ENCODE data around the gene CRELD2. TPM values are rescaled to one million over a fixed set of nuclear protein-coding genes. Genes with fewer than 3 reads are reported as not detected.

The CRELD2 gene
- polyA plus RNA-seq, 2 of the 4 experiments (the other 2 are of a cell fraction), result 15.1 to 18.7 TPM

GRCh38 chr22:49946612-49947295 lies 28.3 kb downstream of the CRELD2 start:
- H3K4me3 ChIP-seq, result no peak overlapping the region
- FAIRE-seq, result no peak
- CTCF ChIA-PET, result interaction anchor here (1.1 to 1.4 kb wide), 3 partner anchors 10 to 84 kb away, joined by 3 to 4 read pairs (median 4); no protein-coding TSS in a partner anchor
- ATAC-seq, result no peak
- DNase-seq (ENCODE audit: low read depth in 1 of 2, low spot score in 1 of 2), result no peak
- WGBS (ENCODE audit: missing lambda C conversion rate), result 96% methylated on average over 5 of the region's 17 CpGs
- H3K9me3 ChIP-seq, result no peaks in the 10 kb centered on the region
- peaks cover 47% of the 10 kb centered on the region for H3K4me1 ChIP-seq
- H3K27ac ChIP-seq, result peak overlapping the region; percentile 91 to 93; a peak in 3 of 6 replicates
- no peak for TF ChIP-seq REST (IDR thresholded peaks at IDR 0.05)
- no peak for TF ChIP-seq FOSB (CRISPR knock-in tag; IDR thresholded peaks at IDR 0.05)
- no peak for TF ChIP-seq CHD2 (IDR thresholded peaks at IDR 0.05; ENCODE audit: low read length, partially characterized antibody)
- TF ChIP-seq POLR2A (IDR thresholded peaks at IDR 0.05; ENCODE audit: low read length), result no peak
- no peak for TF ChIP-seq ATOH8 (CRISPR knock-in tag; IDR thresholded peaks at IDR 0.05; ENCODE audit: low read depth)
- no peak for TF ChIP-seq HOXB5 (CRISPR knock-in tag; IDR thresholded peaks at IDR 0.05)
- no peak for TF ChIP-seq CEBPB (IDR thresholded peaks at IDR 0.05)
- no peak for TF ChIP-seq CHD4 (IDR thresholded peaks at IDR 0.05; ENCODE audit: borderline replicate concordance)
- TF ChIP-seq ESRRA (IDR thresholded peaks at IDR 0.05; ENCODE audit: borderline replicate concordance, low read length), result no peak
- TF ChIP-seq HES2 (IDR thresholded peaks at IDR 0.05), result no peak
- TF ChIP-seq JUN (IDR thresholded peaks at IDR 0.05), result no peak
- TF ChIP-seq HMGXB4 (CRISPR knock-in tag; IDR thresholded peaks at IDR 0.05; ENCODE audit: borderline replicate concordance), result no peak
- TF ChIP-seq FOXS1 (CRISPR knock-in tag; IDR thresholded peaks at IDR 0.05), result no peak
- no peak for TF ChIP-seq RNF2 (IDR thresholded peaks at IDR 0.05; ENCODE audit: borderline replicate concordance, low read depth)
- TF ChIP-seq RCOR1 (IDR thresholded peaks at IDR 0.05; ENCODE audit: low read depth, low read length), result no peak
- POLR2A ChIA-PET, result no interaction called here
- no peak overlapping the region for H3K4me2 ChIP-seq

- TF ChIP-seq MYC (IDR thresholded peaks at IDR 0.05; ENCODE audit: borderline replicate concordance, low read length) (no peak), POLR2A (IDR thresholded peaks at IDR 0.05; ENCODE audit: low read length) (no peak), CBX8 (IDR thresholded peaks at IDR 0.05) (no peak)
- Histone ChIP-seq H3K4me1 (peaks cover 53% of the 10 kb centered on the region), H3K9me3 (no peaks in the 10 kb centered on the region), H3K4me3 (no peak overlapping the region), H3K27ac (peak overlapping the region; percentile 91 to 93; a peak in 4 of 6 replicates), H3K4me2 (no peak overlapping the region)
- 100% methylated on average over 1 of the region's 6 CpGs for WGBS (ENCODE audit: missing lambda C conversion rate)
- no peak for ATAC-seq
- FAIRE-seq, result no peak
- POLR2A ChIA-PET, result no interaction called here
- CTCF ChIA-PET, result interaction anchor here (1.1 to 1.4 kb wide), 2 partner anchors 9 to 11 kb away, joined by 3 to 4 read pairs; no protein-coding TSS in a partner anchor
- DNase-seq (ENCODE audit: low read depth in 1 of 2, low spot score in 1 of 2), result no peak
Measured at GRCh38 chr22:49947296-49947622, 28.8 kb downstream of the CRELD2 start.

Data from A549 (cell line).